Measurements from ENCODE around the gene ABCB9.

ABCB9 gene

GRCh38 chr12:122985338-122986257 is 19.3 kb upstream of the ABCB9 start:
- no peaks in the 10 kb centered on the region for H3K27me3 ChIP-seq (ENCODE audit: control insufficient read depth, insufficient read depth, low read length)
- peaks cover 28% of the 10 kb centered on the region for H3K36me3 ChIP-seq (ENCODE audit: insufficient read depth, low read length)
- H3K4me1 ChIP-seq (ENCODE audit: control insufficient read depth, insufficient read depth, low read length): peaks cover 36% of the 10 kb centered on the region
- H3K9me3 ChIP-seq (replicated peaks; ENCODE audit: low read length): no peaks in the 10 kb centered on the region
- no peak overlapping the region for H3K4me3 ChIP-seq (ENCODE audit: low read length)
- H3K9ac ChIP-seq (ENCODE audit: low read depth, low read length): no peak overlapping the region
- H3K4me2 ChIP-seq (ENCODE audit: low read length): no peak overlapping the region

- peaks cover 38% of the 10 kb centered on the region for H3K4me1 ChIP-seq (ENCODE audit: control insufficient read depth, insufficient read depth, low read length)
- no peaks in the 10 kb centered on the region for H3K9me3 ChIP-seq (replicated peaks; ENCODE audit: low read length)
- H3K4me2 ChIP-seq (ENCODE audit: low read length): peak overlapping the region; percentile 63
- no peaks in the 10 kb centered on the region for H3K27me3 ChIP-seq (ENCODE audit: control insufficient read depth, insufficient read depth, low read length)
- no peak overlapping the region for H3K4me3 ChIP-seq (ENCODE audit: low read length)
- H3K36me3 ChIP-seq (ENCODE audit: insufficient read depth, low read length): peaks cover 28% of the 10 kb centered on the region
- H3K9ac ChIP-seq (ENCODE audit: low read depth, low read length): peak overlapping the region; percentile 45
Observed at GRCh38 chr12:122984612-122985337, 18.5 kb upstream of the ABCB9 start.

DNA sequence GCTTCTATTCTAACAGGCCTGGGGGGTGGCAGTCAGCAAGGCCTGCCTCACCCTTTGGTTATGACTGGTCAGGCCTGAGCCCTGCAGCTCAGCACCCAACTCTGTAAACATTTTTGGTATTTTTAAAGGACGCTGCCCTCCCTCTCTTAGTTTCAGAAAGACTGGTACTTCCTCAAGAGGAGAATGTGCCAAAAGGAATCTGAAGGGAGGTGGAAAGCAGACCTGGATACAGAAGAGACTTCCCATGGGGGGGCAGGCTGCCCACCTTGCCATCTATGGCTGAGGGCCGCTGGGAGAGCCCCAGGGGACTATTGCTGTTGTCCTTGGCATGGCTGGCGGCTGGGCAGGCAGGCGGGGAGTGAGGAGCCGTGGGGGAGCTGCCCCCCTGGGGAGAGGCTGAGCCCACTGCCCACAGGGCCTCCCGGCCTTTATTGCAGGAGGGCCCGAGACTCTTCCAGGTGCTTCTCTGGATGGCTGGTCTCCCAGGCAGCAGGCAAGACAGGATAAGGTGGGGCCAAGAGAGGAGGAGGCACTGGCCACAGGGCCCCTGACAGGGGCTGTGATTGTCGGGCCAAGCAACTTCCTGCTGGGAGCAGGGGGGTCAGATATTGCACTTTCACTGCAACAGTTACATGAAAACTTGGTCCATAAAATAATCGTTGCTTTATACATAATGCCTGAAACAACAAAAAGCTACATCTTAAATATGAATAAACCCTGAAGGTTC is 17.7 kb upstream of the ABCB9 start:
- H3K9me3 ChIP-seq (replicated peaks; ENCODE audit: low read length): no peaks in the 10 kb centered on the region
- H3K36me3 ChIP-seq (ENCODE audit: insufficient read depth, low read length): peaks cover 31% of the 10 kb centered on the region
- peaks cover 47% of the 10 kb centered on the region for H3K4me1 ChIP-seq (ENCODE audit: control insufficient read depth, insufficient read depth, low read length)
- H3K4me2 ChIP-seq (ENCODE audit: low read length): peak overlapping the region; percentile 63
- H3K9ac ChIP-seq (ENCODE audit: low read depth, low read length): peak overlapping the region; percentile 45
- no peaks in the 10 kb centered on the region for H3K27me3 ChIP-seq (ENCODE audit: control insufficient read depth, insufficient read depth, low read length)
- no peak overlapping the region for H3K4me3 ChIP-seq (ENCODE audit: low read length)

- H3K9ac ChIP-seq (ENCODE audit: low read depth, low read length): peak overlapping the region; percentile 95
- H3K4me3 ChIP-seq (ENCODE audit: low read length): peak overlapping the region; percentile 97
- peaks cover 48% of the 10 kb centered on the region for H3K4me1 ChIP-seq (ENCODE audit: control insufficient read depth, insufficient read depth, low read length)
- H3K27me3 ChIP-seq (ENCODE audit: control insufficient read depth, insufficient read depth, low read length): no peaks in the 10 kb centered on the region
- H3K36me3 ChIP-seq (ENCODE audit: insufficient read depth, low read length): peaks cover 37% of the 10 kb centered on the region
- peak overlapping the region; percentile 98 for H3K4me2 ChIP-seq (ENCODE audit: low read length)
- H3K9me3 ChIP-seq (replicated peaks; ENCODE audit: low read length): no peaks in the 10 kb centered on the region
Observed at GRCh38 chr12:122982963-122983788, 16.9 kb upstream of the ABCB9 start.

GRCh38 chr12:122982477-122982815 is 16.2 kb upstream of the ABCB9 start:
- Histone ChIP-seq H3K27me3 (ENCODE audit: control insufficient read depth, insufficient read depth, low read length) (no peaks in the 10 kb centered on the region), H3K9me3 (replicated peaks; ENCODE audit: low read length) (no peaks in the 10 kb centered on the region), H3K4me1 (ENCODE audit: control insufficient read depth, insufficient read depth, low read length) (peaks cover 48% of the 10 kb centered on the region), H3K4me2 (ENCODE audit: low read length) (peak overlapping the region; percentile 98), H3K9ac (ENCODE audit: low read depth, low read length) (peak overlapping the region; percentile 95), H3K4me3 (ENCODE audit: low read length) (peak overlapping the region; percentile 97), H3K36me3 (ENCODE audit: insufficient read depth, low read length) (peaks cover 31% of the 10 kb centered on the region)

GRCh38 chr12:122981587-122982476 is 15.6 kb upstream of the ABCB9 start:
- H3K27me3 ChIP-seq (ENCODE audit: control insufficient read depth, insufficient read depth, low read length): no peaks in the 10 kb centered on the region
- peak overlapping the region; percentile 97 for H3K4me3 ChIP-seq (ENCODE audit: low read length)
- H3K9ac ChIP-seq (ENCODE audit: low read depth, low read length): peak overlapping the region; percentile 95
- H3K9me3 ChIP-seq (replicated peaks; ENCODE audit: low read length): no peaks in the 10 kb centered on the region
- H3K4me2 ChIP-seq (ENCODE audit: low read length): peak overlapping the region; percentile 98
- peaks cover 26% of the 10 kb centered on the region for H3K36me3 ChIP-seq (ENCODE audit: insufficient read depth, low read length)
- peaks cover 48% of the 10 kb centered on the region for H3K4me1 ChIP-seq (ENCODE audit: control insufficient read depth, insufficient read depth, low read length)

DNA sequence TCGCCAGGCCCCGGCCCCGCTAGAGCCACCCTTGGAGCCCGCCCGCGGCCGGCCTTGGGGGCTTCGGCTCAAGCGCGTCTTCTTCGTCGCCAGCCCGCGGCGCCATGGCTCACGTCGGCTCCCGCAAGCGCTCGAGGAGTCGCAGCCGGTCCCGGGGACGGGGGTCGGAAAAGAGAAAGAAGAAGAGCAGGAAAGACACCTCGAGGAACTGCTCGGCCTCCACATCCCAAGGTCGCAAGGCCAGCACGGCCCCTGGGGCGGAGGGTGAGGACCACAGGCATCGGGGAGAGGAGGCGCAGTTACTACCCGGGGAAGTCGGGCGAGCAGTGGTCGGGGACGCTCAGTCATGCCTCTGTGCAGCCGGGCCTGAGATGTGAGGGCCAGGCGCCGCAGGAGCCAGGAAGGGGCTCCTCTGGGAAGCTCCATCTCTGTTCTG is 14.8 kb upstream of the ABCB9 start:
- peak overlapping the region; percentile 95 for H3K9ac ChIP-seq (ENCODE audit: low read depth, low read length)
- H3K4me2 ChIP-seq (ENCODE audit: low read length): peak overlapping the region; percentile 98
- peak overlapping the region; percentile 97 for H3K4me3 ChIP-seq (ENCODE audit: low read length)
- no peaks in the 10 kb centered on the region for H3K27me3 ChIP-seq (ENCODE audit: control insufficient read depth, insufficient read depth, low read length)
- peaks cover 55% of the 10 kb centered on the region for H3K4me1 ChIP-seq (ENCODE audit: control insufficient read depth, insufficient read depth, low read length)
- H3K9me3 ChIP-seq (replicated peaks; ENCODE audit: low read length): no peaks in the 10 kb centered on the region
- peaks cover 26% of the 10 kb centered on the region for H3K36me3 ChIP-seq (ENCODE audit: insufficient read depth, low read length)

GRCh38 chr12:122980183-122981035 is 14.1 kb upstream of the ABCB9 start, which contains the start of gene ARL6IP4:
TSS of gene ARL6IP4 (plus strand) at chr12:122980681. CDS start at chr12:122981140, 459 bp downstream.
- peak within 1 kb of the TSS; percentile 98 for H3K4me2 ChIP-seq (ENCODE audit: low read length)
- H3K36me3 ChIP-seq (ENCODE audit: insufficient read depth, low read length): peaks cover 26% of the 10 kb centered on the region
- peak within 1 kb of the TSS; percentile 95 for H3K9ac ChIP-seq (ENCODE audit: low read depth, low read length)
- peak within 1 kb of the TSS; percentile 97 for H3K4me3 ChIP-seq (ENCODE audit: low read length)
- no peaks in the 10 kb centered on the region for H3K27me3 ChIP-seq (ENCODE audit: control insufficient read depth, insufficient read depth, low read length)
- H3K4me1 ChIP-seq (ENCODE audit: control insufficient read depth, insufficient read depth, low read length): peaks cover 59% of the 10 kb centered on the region
- no peaks in the 10 kb centered on the region for H3K9me3 ChIP-seq (replicated peaks; ENCODE audit: low read length)

GRCh38 chr12:122979908-122980182 is 13.6 kb upstream of the ABCB9 start:
- H3K9me3 ChIP-seq (replicated peaks; ENCODE audit: low read length): no peaks in the 10 kb centered on the region
- H3K4me1 ChIP-seq (ENCODE audit: control insufficient read depth, insufficient read depth, low read length): peaks cover 57% of the 10 kb centered on the region
- peak overlapping the region; percentile 97 for H3K4me3 ChIP-seq (ENCODE audit: low read length)
- peak overlapping the region; percentile 98 for H3K4me2 ChIP-seq (ENCODE audit: low read length)
- H3K27me3 ChIP-seq (ENCODE audit: control insufficient read depth, insufficient read depth, low read length): no peaks in the 10 kb centered on the region
- peak overlapping the region; percentile 95 for H3K9ac ChIP-seq (ENCODE audit: low read depth, low read length)
- H3K36me3 ChIP-seq (ENCODE audit: insufficient read depth, low read length): peaks cover 26% of the 10 kb centered on the region
